GM23248 (cell line): Measurements from ENCODE around the gene GFRA1. TPM values are rescaled to one million over a fixed set of nuclear protein-coding genes. Genes with fewer than 3 reads are reported as not detected.

Source experiments
- DNase-seq: peaks from one replicate; pipeline ENCODE4 v3.0.0-alpha.2; 2015
- H2AFZ ChIP-seq: fragments of 200-600 bp; sonication (generic); 2 replicates; pipeline ENCODE4 v1.6.1; 2016; ENCODE audit warnings: antibody characterized with exemption
- H3F3A ChIP-seq: fragments of 200-600 bp; sonication (generic); 2 replicates; pipeline ENCODE4 v1.6.1; 2016; ENCODE audit warnings: mild to moderate bottlenecking, antibody characterized with exemption, mixed run types; ENCODE audit not compliant: insufficient read depth
- H3K27ac ChIP-seq: fragments of 200-600 bp; sonication (generic); 2 replicates; pipeline ENCODE4 v1.5.1; 2016; ENCODE audit warnings: mild to moderate bottlenecking
- H3K27me3 ChIP-seq: fragments of 200-600 bp; sonication (generic); replicated peaks from 2 replicates; pipeline ENCODE4 v1.6.1; 2016; ENCODE audit warnings: mild to moderate bottlenecking; ENCODE audit not compliant: insufficient read depth
- H3K36me3 ChIP-seq: fragments of 200-600 bp; sonication (generic); 2 replicates; pipeline ENCODE4 v1.6.1; 2016; ENCODE audit warnings: low read depth, mild to moderate bottlenecking
- H3K4me1 ChIP-seq: fragments of 200-600 bp; sonication (generic); 2 replicates; pipeline ENCODE4 v1.6.1; 2016; ENCODE audit warnings: mild to moderate bottlenecking; ENCODE audit not compliant: insufficient read depth
- H3K4me2 ChIP-seq: fragments of 200-600 bp; sonication (generic); one replicate; pipeline ENCODE4 v1.6.1; 2016; ENCODE audit warnings: mild to moderate bottlenecking; ENCODE audit not compliant: unreplicated experiment
- H3K4me3 ChIP-seq: fragments of 200-600 bp; sonication (generic); 2 replicates; pipeline ENCODE4 v1.5.1; 2016; ENCODE audit warnings: mild to moderate bottlenecking
- H3K79me2 ChIP-seq: fragments of 200-600 bp; sonication (generic); 2 replicates; pipeline ENCODE4 v1.6.1; 2016; ENCODE audit warnings: mild to moderate bottlenecking; ENCODE audit not compliant: insufficient read depth
- H3K9ac ChIP-seq: fragments of 200-600 bp; sonication (generic); 2 replicates; pipeline ENCODE4 v1.6.1; 2016; ENCODE audit warnings: mild to moderate bottlenecking
- H3K9me2 ChIP-seq: fragments of 200-600 bp; sonication (generic); 2 replicates; pipeline ENCODE4 v1.6.1; 2016; ENCODE audit warnings: mixed run types, mild to moderate bottlenecking, moderate library complexity; ENCODE audit not compliant: insufficient read depth
- H3K9me3 ChIP-seq: fragments of 200-600 bp; sonication (generic); one replicate; pipeline ENCODE4 v1.6.1; 2017; ENCODE audit warnings: low read depth
- H4K20me1 ChIP-seq: fragments of 200-600 bp; sonication (generic); 2 replicates; pipeline ENCODE4 v1.6.0; 2016; ENCODE audit not compliant: insufficient read depth
- EZH2 ChIP-seq: fragments of 200-600 bp; sonication (generic); IDR thresholded peaks from 2 replicates; pipeline ENCODE4 v1.6.1; 2018; ENCODE audit warnings: antibody characterized with exemption, mild to moderate bottlenecking; ENCODE audit not compliant: insufficient read depth, poor library complexity, severe bottlenecking
- EZH2phosphoT487 ChIP-seq: fragments of 200-600 bp; sonication (generic); IDR thresholded peaks from 2 replicates; pipeline ENCODE4 v1.6.1; 2018; ENCODE audit warnings: antibody characterized with exemption, moderate library complexity, mild to moderate bottlenecking, low read depth; ENCODE audit not compliant: insufficient read depth
- WGBS, 2 experiments: methylation state at CpG; one replicate each; pipeline ENCODE4 v1.1.6; 2015 to 2017; ENCODE audit warnings: low lambda C conversion rate in 2 of 2, low coverage in 1 of 2; ENCODE audit errors: missing lambda C conversion rate in 2 of 2; 5-methylcytosine and 5-hydroxymethylcytosine counted together
- in situ Hi-C: fragments of 300-500 bp; cut with MboI; formaldehyde crosslinking; loops from 2 replicates; pipeline ENCODE4 v1.15.0; 2020
- polyA plus RNA-seq: library from polyadenylated mRNA; unstranded; fragments of >200 nt; fragmentation: Nextera tagmentation; extraction: Ambion mirVana; gene quantifications from 2 replicates; pipeline ENCODE4 v1.2.1, GENCODE V29; 2016
- total RNA-seq: library from RNA; depleted of rRNA; stranded (reverse); fragments of >200 nt; shearing (Covaris generic); gene quantifications from 2 replicates; pipeline ENCODE4 v1.2.3, GENCODE V29; 2014

GFRA1 gene
- total and polyA plus RNA-seq, 2 experiments from 2014 or later = 5.0 to 5.2 TPM

DNA sequence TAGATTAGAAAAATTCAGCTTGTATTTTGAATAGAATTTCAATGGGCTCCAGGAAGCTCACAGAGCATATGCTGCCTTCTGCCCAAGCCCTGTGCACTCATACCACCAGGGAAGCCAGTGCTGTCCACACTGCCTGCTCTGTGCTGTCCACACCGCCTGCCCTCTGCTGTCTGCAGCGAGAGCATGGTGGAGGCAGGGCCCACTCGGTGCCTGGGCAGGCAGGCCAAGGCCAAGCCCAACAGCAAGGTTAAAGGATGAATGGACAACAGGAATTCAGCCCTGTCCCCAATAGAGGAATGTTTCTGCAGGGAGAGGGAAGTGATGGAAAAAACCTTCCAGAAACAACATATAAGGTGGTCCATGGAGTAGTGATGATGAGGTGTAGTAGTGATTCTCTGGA, 146.8 kb downstream of the GFRA1 start:
- H3F3A ChIP-seq = no peaks in the 10 kb centered on the region
- 64 to 84% methylated on average over 3 of the region's 3 CpGs for whole genome bisulfite sequencing, 2 experiments

DNA sequence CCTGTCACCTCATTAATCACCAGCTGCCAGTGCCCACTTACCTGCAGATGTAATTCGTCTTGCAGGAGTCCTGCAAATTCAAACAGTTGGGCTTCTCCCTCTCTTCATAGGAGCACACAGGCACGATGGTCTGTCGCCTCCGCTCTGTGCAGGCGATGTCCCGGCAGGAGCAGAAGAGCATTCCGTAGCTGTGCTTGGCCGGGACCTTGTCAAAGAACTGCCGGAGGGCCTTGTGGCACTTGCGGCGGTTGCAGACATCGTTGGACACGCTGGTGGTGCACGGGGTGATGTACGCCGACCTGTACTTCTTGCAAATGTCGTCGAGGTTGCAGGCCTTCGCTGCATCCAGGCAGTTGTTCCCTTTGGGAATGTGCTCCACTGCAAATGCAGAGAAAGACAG, 147.8 kb downstream of the GFRA1 start:
- Histone ChIP-seq H3K36me3 (no peaks in the 10 kb centered on the region), H3K9ac (no peak overlapping the region), H3K27me3 (no peaks in the 10 kb centered on the region), H3K9me2 (no peaks in the 10 kb centered on the region), H2AFZ (no peak overlapping the region), H3F3A (no peaks in the 10 kb centered on the region), H4K20me1 (no peaks in the 10 kb centered on the region), H3K4me1 (no peaks in the 10 kb centered on the region), H3K9me3 (no peaks in the 10 kb centered on the region), H3K27ac (no peak overlapping the region), H3K79me2 (no peaks in the 10 kb centered on the region), H3K4me2 (no peak overlapping the region), H3K4me3 (no peak overlapping the region)
- TF ChIP-seq EZH2phosphoT487 = no peak
- no peak for TF ChIP-seq EZH2
- in situ Hi-C loops = no loop called here
- DNase-seq = no peak
- WGBS, 2 experiments = 77 to 79% methylated on average over 19 of the region's 19 CpGs

More for the DNA sequence above, 146.8 kb downstream of the GFRA1 start:
- Histone ChIP-seq H2AFZ (no peak overlapping the region), H3K27me3 (no peaks in the 10 kb centered on the region), H3K9me3 (no peaks in the 10 kb centered on the region), H3K4me1 (no peaks in the 10 kb centered on the region), H3K9ac (no peak overlapping the region), H4K20me1 (no peaks in the 10 kb centered on the region), H3K79me2 (no peaks in the 10 kb centered on the region), H3K36me3 (no peaks in the 10 kb centered on the region), H3K4me2 (no peak overlapping the region), H3K4me3 (no peak overlapping the region), H3K27ac (no peak overlapping the region), H3K9me2 (no peaks in the 10 kb centered on the region)
- TF ChIP-seq EZH2phosphoT487 (no peak), EZH2 (no peak)
- DNase-seq = no peak
- in situ Hi-C loops = no loop called here

DNA sequence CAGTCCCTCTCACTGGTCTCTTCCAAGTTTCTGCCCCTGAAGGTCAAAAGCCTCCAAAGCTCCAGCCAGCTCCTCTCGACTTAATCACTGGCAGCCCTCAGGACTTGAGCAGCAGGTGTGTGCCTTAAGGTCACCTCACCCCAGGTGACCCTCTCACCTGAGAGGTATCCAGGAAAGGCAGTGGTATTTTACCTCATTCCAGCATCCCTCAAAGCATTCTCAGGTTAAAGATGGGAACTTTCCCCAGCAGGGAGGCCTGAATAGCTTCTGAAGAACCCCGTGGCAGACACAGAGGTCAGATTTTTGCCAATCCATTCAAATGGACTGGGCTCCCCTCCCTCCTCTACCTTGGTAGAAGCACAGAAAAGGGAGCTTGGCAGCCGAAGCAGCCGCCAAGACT, 148.2 kb downstream of the GFRA1 start:
- Histone ChIP-seq H3K79me2 (no peaks in the 10 kb centered on the region), H3K9me3 (no peaks in the 10 kb centered on the region), H3K4me1 (no peaks in the 10 kb centered on the region), H3K4me3 (no peak overlapping the region), H3K9me2 (no peaks in the 10 kb centered on the region), H3K9ac (no peak overlapping the region), H3K27me3 (no peaks in the 10 kb centered on the region), H3K27ac (no peak overlapping the region), H3F3A (no peaks in the 10 kb centered on the region), H2AFZ (no peak overlapping the region), H3K36me3 (no peaks in the 10 kb centered on the region), H4K20me1 (no peaks in the 10 kb centered on the region), H3K4me2 (no peak overlapping the region)
- in situ Hi-C loops = no loop called here
- TF ChIP-seq EZH2phosphoT487 (no peak), EZH2 (no peak)
- no peak for DNase-seq
- WGBS, 2 experiments = 56 to 57% methylated on average over 4 of the region's 4 CpGs

DNA sequence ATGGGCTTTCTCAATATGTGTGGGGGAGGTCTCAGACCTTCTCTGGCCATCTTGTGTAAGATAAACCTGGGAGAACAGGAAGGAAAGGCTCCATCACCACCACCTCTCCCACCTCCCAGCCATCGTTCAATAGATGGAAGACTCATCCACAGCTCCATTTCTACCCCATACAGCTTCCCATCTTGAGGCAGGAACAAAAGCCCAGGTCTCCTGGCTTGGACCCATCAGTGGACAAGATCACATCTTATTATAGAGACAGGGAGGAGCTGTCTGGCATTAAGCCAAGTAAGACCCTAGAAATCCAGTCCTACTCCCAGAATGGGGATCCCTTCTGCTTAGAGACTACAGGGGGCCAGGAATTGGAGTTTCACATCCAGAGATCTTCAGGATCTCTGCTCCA, 150.3 kb downstream of the GFRA1 start:
- Histone ChIP-seq H3K9ac (no peak overlapping the region), H3K9me2 (no peaks in the 10 kb centered on the region), H3K36me3 (no peaks in the 10 kb centered on the region), H3K9me3 (no peaks in the 10 kb centered on the region), H2AFZ (no peak overlapping the region), H3K4me3 (no peak overlapping the region), H3K4me1 (no peaks in the 10 kb centered on the region), H4K20me1 (no peaks in the 10 kb centered on the region), H3K27ac (no peak overlapping the region), H3K27me3 (no peaks in the 10 kb centered on the region), H3K4me2 (no peak overlapping the region), H3F3A (no peaks in the 10 kb centered on the region), H3K79me2 (no peaks in the 10 kb centered on the region)
- TF ChIP-seq EZH2 (no peak), EZH2phosphoT487 (no peak)
- no peak for DNase-seq
- 69 to 95% methylated on average over 1 of the region's 1 CpG for WGBS, 2 experiments
- in situ Hi-C loops = no loop called here
